NCI-H1694 (cell line): ENCODE data around the gene SLC52A3.

Experiments used
- DNase-seq: peaks from one replicate; lab custom pipeline; 2025; lab: John Stamatoyannopoulos, UW

Gene SLC52A3

GRCh38 chr20:766906-767305, 1.4 kb downstream of the SLC52A3 start:
- no peak for DNase-seq

- no peak for DNase-seq
These were observed 4.0 kb downstream of the SLC52A3 start for GRCh38 chr20:764255-764654.

- no peak for DNase-seq
These were observed 6.6 kb downstream of the SLC52A3 start for GRCh38 chr20:761418-762381.

GRCh38 chr20:760751-761417, 7.4 kb downstream of the SLC52A3 start:
- DNase-seq, result no peak

GRCh38 chr20:757506-757905, 10.8 kb downstream of the SLC52A3 start:
- DNase-seq, result no peak

- no peak for DNase-seq
These were observed 12.4 kb downstream of the SLC52A3 start for GRCh38 chr20:755941-756340.

GRCh38 chr20:754904-755303, 13.4 kb downstream of the SLC52A3 start:
- DNase-seq, result no peak

- no peak for DNase-seq
These were observed 14.2 kb downstream of the SLC52A3 start for GRCh38 chr20:753897-754635.

- no peak for DNase-seq
These were observed 15.2 kb downstream of the SLC52A3 start for GRCh38 chr20:753136-753535.

- no peak for DNase-seq
These were observed 16.0 kb downstream of the SLC52A3 start for GRCh38 chr20:752291-752690.

- DNase-seq, result no peak
These were observed 16.5 kb downstream of the SLC52A3 start for GRCh38 chr20:751761-752160.

- no peak for DNase-seq
These were observed 17.5 kb downstream of the SLC52A3 start for GRCh38 chr20:750801-751200.

GRCh38 chr20:745683-746301, 22.5 kb downstream of the SLC52A3 start:
- no peak for DNase-seq

GRCh38 chr20:742156-742555, 26.1 kb downstream of the SLC52A3 start:
- no peak for DNase-seq

GRCh38 chr20:741620-742019, 26.7 kb downstream of the SLC52A3 start:
- DNase-seq, result no peak

GRCh38 chr20:740162-740561, 28.1 kb downstream of the SLC52A3 start:
- no peak for DNase-seq

- DNase-seq, result no peak
These were observed 28.6 kb downstream of the SLC52A3 start for GRCh38 chr20:739736-740135.

- no peak for DNase-seq
These were observed 34.4 kb downstream of the SLC52A3 start for GRCh38 chr20:733861-734260.

- DNase-seq, result no peak
These were observed 35.6 kb downstream of the SLC52A3 start for GRCh38 chr20:732727-733126.

- DNase-seq, result no peak
These were observed 36.3 kb downstream of the SLC52A3 start for GRCh38 chr20:731891-732560.

GRCh38 chr20:730005-730404, 38.3 kb downstream of the SLC52A3 start:
- DNase-seq, result no peak
